K562 (cell line): ENCODE measurements around the gene MCAT. TPM values are rescaled to one million over a fixed set of nuclear protein-coding genes. Genes with fewer than 3 reads are reported as not detected.

Source experiments
- BCLAF1 ChIP-seq, 2 experiments: fragments of 450-650 bp in 1 of 2; IDR thresholded peaks; 2 replicates each; pipeline ENCODE4 v1.6.1; 2011 to 2017; ENCODE audit warnings: low read depth in 2 of 2, antibody characterized with exemption in 1 of 2, borderline replicate concordance in 1 of 2, low read length in 1 of 2, mild to moderate bottlenecking in 1 of 2, mixed read lengths in 1 of 2; ENCODE audit not compliant: control insufficient read depth in 1 of 2
- BHLHE40 ChIP-seq: IDR thresholded peaks from 2 replicates; pipeline ENCODE4 v1.6.1; 2011; ENCODE audit warnings: low read length, improper control_type of control experiment
- CHD1 ChIP-seq: fragments of 200-600 bp; sonication (generic); IDR thresholded peaks from one replicate; pipeline ENCODE4 v1.6.1; 2012; ENCODE audit warnings: mild to moderate bottlenecking, moderate library complexity, low read length, inconsistent platforms
- ETV5 ChIP-seq: sonication (generic); formaldehyde crosslinking; IDR thresholded peaks from 2 replicates; pipeline ENCODE4 v1.4.0; 2020; ENCODE audit warnings: low read depth, mild to moderate bottlenecking, missing genetic modification reagents
- FOSL1 ChIP-seq: fragments of 200-800 bp; sonication (Bioruptor generic); conservative IDR thresholded peaks from 2 replicates; pipeline ENCODE4 v1.6.1; 2016; ENCODE audit warnings: missing genetic modification characterization, missing compliant biosample characterization
- HMG20B ChIP-seq: fragments of 250-450 bp; sonication (Bioruptor Pico); IDR thresholded peaks from 2 replicates; pipeline ENCODE4 v1.5.0; 2021; ENCODE audit warnings: mild to moderate bottlenecking
- MBD2 ChIP-seq: sonication (generic); IDR thresholded peaks from 2 replicates; pipeline ENCODE4 v1.6.1; 2016; ENCODE audit warnings: low read depth, borderline replicate concordance
- MXD1 ChIP-seq: fragments of 250-450 bp; sonication (Bioruptor Pico); IDR thresholded peaks from 2 replicates; pipeline ENCODE4 v1.8.0; 2021; ENCODE audit warnings: borderline replicate concordance, mild to moderate bottlenecking, moderate library complexity; ENCODE audit not compliant: poor library complexity, severe bottlenecking
- PML ChIP-seq: IDR thresholded peaks from 2 replicates; pipeline ENCODE4 v1.6.1; 2012; ENCODE audit warnings: low read length, inconsistent platforms
- PTBP1 ChIP-seq: fragments of 200-400 bp; formaldehyde crosslinking; IDR thresholded peaks from 2 replicates; pipeline ENCODE4 v1.6.1; 2017; ENCODE audit warnings: low read depth, low read length
- RERE ChIP-seq: sonication (generic); formaldehyde crosslinking; IDR thresholded peaks from 2 replicates; pipeline ENCODE4 v1.8.0; 2023; ENCODE audit warnings: missing genetic modification reagents, mild to moderate bottlenecking, borderline replicate concordance
- RFX7 ChIP-seq: fragments of 250-450 bp; sonication (Bioruptor Pico); IDR thresholded peaks from 2 replicates; pipeline ENCODE4 v1.5.1; 2021; ENCODE audit warnings: mild to moderate bottlenecking
- TOE1 ChIP-seq, 2 experiments: fragments of 450-650 bp in 1 of 2; sonication (generic) in 1 of 2; formaldehyde crosslinking in 1 of 2; IDR thresholded peaks; 2 replicates each; pipeline versions ENCODE4 v1.7.1 to v1.8.0; 2016 to 2022; ENCODE audit warnings: borderline replicate concordance in 2 of 2, mild to moderate bottlenecking in 2 of 2, antibody characterized with exemption in 1 of 2, inconsistent platforms in 1 of 2, low read depth in 1 of 2, missing genetic modification reagents in 1 of 2, moderate library complexity in 1 of 2
- U2AF1 ChIP-seq: fragments of 200-400 bp; formaldehyde crosslinking; optimal IDR thresholded peaks from 2 replicates; pipeline ENCODE3; 2017; ENCODE audit warnings: mild to moderate bottlenecking, low read depth, low read length, moderate library complexity
- ZFP36 ChIP-seq: fragments of 150-350 bp; IDR thresholded peaks from 2 replicates; pipeline ENCODE4 v1.6.1; 2018; ENCODE audit warnings: low read length, low read depth; ENCODE audit not compliant: partially characterized antibody
- ZNF23 ChIP-seq: fragments of 250-450 bp; sonication (Bioruptor Pico); IDR thresholded peaks from 2 replicates; pipeline ENCODE4 v1.4.0; 2020; ENCODE audit warnings: mild to moderate bottlenecking
- polyA plus RNA-seq, 8 experiments: library from polyadenylated mRNA; depleted of rRNA in 4 of 8; stranded (reverse) in 5 of 8; unstranded in 3 of 8; fragments of >200 nt; fragmentation: Nextera tagmentation in 2 of 8; fragmentation: Illumina TruSeq in 1 of 8; extraction: Ambion mirVana in 2 of 8; extraction: Trizol in 1 of 8; gene quantifications; 2 replicates each; pipeline versions ENCODE4 v1.2.1 to v1.2.3, GENCODE V29; 2011 to 2014; ENCODE audit warnings: inconsistent platforms in 1 of 8, missing spikeins in 1 of 8
- total RNA-seq, 7 experiments: library from RNA; depleted of rRNA in 6 of 7; stranded (reverse); fragments of >200 nt in 6 of 7; fragmentation: Illumina TruSeq in 2 of 7; extraction: Trizol in 2 of 7; gene quantifications; 2 replicates each; pipeline versions ENCODE4 v1.2.1 to v1.2.3, GENCODE V29; 2011 to 2021; ENCODE audit warnings: low replicate concordance in 1 of 7

The MCAT gene
- total and polyA plus RNA-seq, 9 of the 15 experiments (the other 6 are each of a cell fraction or from before 2014, with no cell fraction given): 3.3 to 27.8 (median 13.9) TPM

GRCh38 chr22:43187171-43188099 is 44.2 kb upstream of the MCAT start (continued):
- TF ChIP-seq RERE (CRISPR knock-in tag) (no peak), PML (peak; percentile 48; the same call in 1 of the 2 replicates), HMG20B (no peak), MXD1 (CRISPR knock-in tag) (no peak), BHLHE40 (0 out of 2 replicates have a peak, but pooled peaks have one; percentile 34), ETV5 (CRISPR knock-in tag) (peak; percentile 52; the same call in 1 of the 2 replicates), RFX7 (CRISPR knock-in tag) (no peak), TOE1 (IDR thresholded peaks at IDR 0.05; ENCODE audit: borderline replicate concordance) (peak; percentile 58; the same call in 1 of the 2 replicates), TOE1 (CRISPR knock-in tag; IDR thresholded peaks at IDR 0.05; ENCODE audit: borderline replicate concordance, low read depth) (no peak), CHD1 (no peak), U2AF1 (peak; percentile 23), PTBP1 (no peak), BCLAF1 (IDR thresholded peaks at IDR 0.05; ENCODE audit: borderline replicate concordance in 1 of 2, control insufficient read depth in 1 of 2, low read depth in 2 of 2, low read length in 1 of 2) (0 out of 4 replicates have a peak, but pooled peaks of 1 of the 2 experiments have one; percentile 64), ZNF23 (no peak), ZFP36 (peak; percentile 43), FOSL1 (no peak), MBD2 (0 out of 2 replicates have a peak, but pooled peaks have one; percentile 20)
